NCI-H1105 (cell line): Measurements from ENCODE around the gene ARTN.
A peak's percentile ranks its signal among the peaks of the same experiment; 100 is the strongest.

Experiments
- DNase-seq: peaks from one replicate; lab custom pipeline; 2025; lab: John Stamatoyannopoulos, UW

Gene ARTN

GRCh38 chr1:43933386-43934100 lies at the start of gene ARTN:
TSS of gene ARTN (plus strand) at chr1:43933801. CDS start at chr1:43935657, 1,856 bp downstream.
- DNase-seq = peak; percentile 43

- no peak for DNase-seq
Observed at GRCh38 chr1:43885279-43885801, 48.3 kb upstream of the ARTN start.

- no peak for DNase-seq
Observed at GRCh38 chr1:43887748-43888147, 45.9 kb upstream of the ARTN start.

GRCh38 chr1:43890815-43891214 lies 42.8 kb upstream of the ARTN start:
- no peak for DNase-seq

- no peak for DNase-seq
Observed at GRCh38 chr1:43893006-43893405, 40.6 kb upstream of the ARTN start.

GRCh38 chr1:43898981-43899380 lies 34.6 kb upstream of the ARTN start:
- DNase-seq = no peak

GRCh38 chr1:43900386-43900785 lies 33.2 kb upstream of the ARTN start:
- DNase-seq = no peak

- DNase-seq = no peak
Observed at GRCh38 chr1:43901196-43901961, 32.2 kb upstream of the ARTN start.

GRCh38 chr1:43902058-43902831 lies 31.4 kb upstream of the ARTN start:
- DNase-seq = no peak

- no peak for DNase-seq
Observed at GRCh38 chr1:43904660-43905551, 28.7 kb upstream of the ARTN start.

GRCh38 chr1:43908226-43908625 lies 25.4 kb upstream of the ARTN start:
- no peak for DNase-seq

- DNase-seq = no peak
Observed at GRCh38 chr1:43908858-43909257, 24.7 kb upstream of the ARTN start.

GRCh38 chr1:43910343-43910742 lies 23.3 kb upstream of the ARTN start:
- no peak for DNase-seq

GRCh38 chr1:43912607-43913006 lies 21.0 kb upstream of the ARTN start:
- DNase-seq = no peak

GRCh38 chr1:43913051-43913501 lies 20.5 kb upstream of the ARTN start:
- DNase-seq = no peak

- DNase-seq = no peak
Observed at GRCh38 chr1:43913666-43914360, 19.8 kb upstream of the ARTN start.

GRCh38 chr1:43914576-43915525 lies 18.8 kb upstream of the ARTN start:
- DNase-seq = no peak

- DNase-seq = no peak
Observed at GRCh38 chr1:43919906-43920305, 13.7 kb upstream of the ARTN start.

GRCh38 chr1:43921022-43921421 lies 12.6 kb upstream of the ARTN start:
- no peak for DNase-seq

GRCh38 chr1:43924516-43924915 lies 9.1 kb upstream of the ARTN start:
- DNase-seq = no peak
